ENCODE measurements around the gene TRIM37.
A peak's percentile ranks its signal among the peaks of the same experiment; 100 is the strongest.

TRIM37 gene

DNA sequence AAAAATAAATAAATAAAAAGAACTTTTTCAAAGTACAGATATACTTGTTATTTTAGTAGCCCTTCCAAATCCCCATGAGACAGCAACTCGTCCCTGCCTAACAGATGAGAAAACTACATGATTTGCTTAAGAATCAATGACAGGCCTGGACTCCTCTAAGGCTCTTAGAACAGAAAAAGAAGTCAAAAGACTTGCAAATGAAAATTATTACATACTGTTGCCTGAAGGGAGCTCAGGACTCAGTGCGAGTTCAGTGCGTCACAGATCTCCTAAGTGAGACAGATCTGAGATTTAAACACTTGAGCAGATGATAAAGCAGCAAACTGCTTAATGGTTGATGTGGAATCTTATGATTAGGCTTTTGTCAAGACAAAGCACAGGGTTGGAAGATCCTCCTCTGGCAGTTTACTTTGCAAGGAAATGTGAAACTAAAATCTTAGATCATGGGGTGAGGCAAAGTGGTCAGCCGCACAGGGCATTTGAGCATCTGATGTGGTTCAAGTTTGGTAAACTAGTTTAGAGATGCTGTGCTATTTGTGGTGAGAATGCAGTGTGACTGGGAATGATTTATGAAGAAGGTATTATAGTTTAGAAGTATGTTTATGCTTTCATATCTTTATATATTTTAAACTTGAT lies 138.1 kb downstream of the TRIM37 start:
- H3K4me3 ChIP-seq (ENCODE audit: low read depth, low read length) = no peak overlapping the region
- TF ChIP-seq ZNF660 (tag by site-specific recombination; IDR thresholded peaks at IDR 0.05) = no peak
- TF ChIP-seq ZBTB7A (tag by site-specific recombination; IDR thresholded peaks at IDR 0.05; ENCODE audit: low read depth) = no peak
- no peak for TF ChIP-seq ZNF350 (tag by site-specific recombination; IDR thresholded peaks at IDR 0.05)
- no peak for TF ChIP-seq ZNF830 (tag by site-specific recombination; IDR thresholded peaks at IDR 0.05; ENCODE audit: low read depth)
- TF ChIP-seq ZNF26 (tag by site-specific recombination; IDR thresholded peaks at IDR 0.05) = no peak
- TF ChIP-seq, protein P1, sequence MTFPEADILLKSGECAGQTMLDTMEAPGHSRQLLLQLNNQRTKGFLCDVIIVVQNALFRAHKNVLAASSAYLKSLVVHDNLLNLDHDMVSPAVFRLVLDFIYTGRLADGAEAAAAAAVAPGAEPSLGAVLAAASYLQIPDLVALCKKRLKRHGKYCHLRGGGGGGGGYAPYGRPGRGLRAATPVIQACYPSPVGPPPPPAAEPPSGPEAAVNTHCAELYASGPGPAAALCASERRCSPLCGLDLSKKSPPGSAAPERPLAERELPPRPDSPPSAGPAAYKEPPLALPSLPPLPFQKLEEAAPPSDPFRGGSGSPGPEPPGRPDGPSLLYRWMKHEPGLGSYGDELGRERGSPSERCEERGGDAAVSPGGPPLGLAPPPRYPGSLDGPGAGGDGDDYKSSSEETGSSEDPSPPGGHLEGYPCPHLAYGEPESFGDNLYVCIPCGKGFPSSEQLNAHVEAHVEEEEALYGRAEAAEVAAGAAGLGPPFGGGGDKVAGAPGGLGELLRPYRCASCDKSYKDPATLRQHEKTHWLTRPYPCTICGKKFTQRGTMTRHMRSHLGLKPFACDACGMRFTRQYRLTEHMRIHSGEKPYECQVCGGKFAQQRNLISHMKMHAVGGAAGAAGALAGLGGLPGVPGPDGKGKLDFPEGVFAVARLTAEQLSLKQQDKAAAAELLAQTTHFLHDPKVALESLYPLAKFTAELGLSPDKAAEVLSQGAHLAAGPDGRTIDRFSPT (tag by site-specific recombination; IDR thresholded peaks at IDR 0.05) = no peak
- TF ChIP-seq ZNF18 (tag by site-specific recombination; IDR thresholded peaks at IDR 0.05) = no peak
- TF ChIP-seq ZNF654 (tag by site-specific recombination; IDR thresholded peaks at IDR 0.05; ENCODE audit: low read depth) = no peak
- no peak for TF ChIP-seq ZNF274 (IDR thresholded peaks at IDR 0.05; ENCODE audit: low read length)
- TF ChIP-seq ZNF274 (tag by site-specific recombination; IDR thresholded peaks at IDR 0.05; ENCODE audit: borderline replicate concordance) = no peak
- TF ChIP-seq KLF1 (tag by site-specific recombination; IDR thresholded peaks at IDR 0.05) = no peak
- no peaks in the 10 kb centered on the region for H3K9me3 ChIP-seq (ENCODE audit: control insufficient read depth, insufficient read depth, low read depth, low read length)
- POLR2A ChIA-PET = interaction anchor here (0.6 kb wide), 1 partner anchor 12 kb away, joined by 3 read pairs; no protein-coding TSS in a partner anchor
- H3K36me3 ChIP-seq (ENCODE audit: control insufficient read depth in 2 of 2, insufficient read depth in 1 of 2, low read length in 2 of 2) = peaks cover 0 to 4% of the 10 kb centered on the region in 2 experiments; a peak in 1 of 3 replicates
- no peak overlapping the region for H3K27ac ChIP-seq (ENCODE audit: extremely low read depth, low read depth, low read length)
- CTCF ChIA-PET = interaction anchor here (0.9 kb wide), 1 partner anchor 11 kb away, joined by 4 read pairs; no protein-coding TSS in a partner anchor
- peaks cover 10% of the 10 kb centered on the region; the same call in 1 of the 2 replicates for H3K4me1 ChIP-seq (ENCODE audit: control insufficient read depth, insufficient read depth, low read length)

DNA sequence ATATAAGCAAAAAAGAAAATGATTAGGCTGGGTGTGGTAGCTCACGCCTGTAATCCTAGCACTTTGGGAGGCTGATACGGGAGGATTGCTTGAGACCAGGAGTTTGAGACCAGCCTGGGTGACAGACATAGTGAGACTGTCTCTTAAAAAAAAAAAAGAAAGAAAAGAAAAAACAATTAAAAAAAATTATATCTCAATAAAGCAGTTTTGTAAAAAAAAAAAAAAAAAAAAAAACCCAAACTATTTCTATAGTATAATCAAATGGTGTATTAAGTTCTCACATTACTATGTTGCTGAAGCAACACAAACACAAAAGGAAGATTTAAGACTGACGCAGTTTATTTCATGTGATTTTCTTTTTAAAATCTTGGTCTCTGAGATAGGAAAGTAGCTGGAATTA lies 140.5 kb downstream of the TRIM37 start:
- Histone ChIP-seq H3K4me1 (ENCODE audit: control insufficient read depth, insufficient read depth, low read length) (peaks cover 10% of the 10 kb centered on the region; the same call in 1 of the 2 replicates), H3K9me3 (ENCODE audit: control insufficient read depth, insufficient read depth, low read depth, low read length) (no peaks in the 10 kb centered on the region), H3K36me3 (ENCODE audit: control insufficient read depth in 2 of 2, insufficient read depth in 1 of 2, low read length in 2 of 2) (no peaks in the 10 kb centered on the region), H3K27ac (ENCODE audit: extremely low read depth, low read depth, low read length) (no peak overlapping the region), H3K4me3 (ENCODE audit: low read depth, low read length) (no peak overlapping the region)
- ChIA-PET POLR2A (no interaction called here), CTCF (interaction anchor here (0.8 kb wide), 1 partner anchor 389 kb away, joined by 3 read pairs; no protein-coding TSS in a partner anchor)
- TF ChIP-seq ZNF664 (tag by site-specific recombination; IDR thresholded peaks at IDR 0.05) (peak; percentile 68; the same call in 1 of the 2 replicates), ZNF362 (tag by site-specific recombination; IDR thresholded peaks at IDR 0.05) (peak; percentile 58; the same call in 1 of the 2 replicates), PRDM4 (tag by site-specific recombination; IDR thresholded peaks at IDR 0.05) (no peak)
